NK-92 (cell line): ENCODE data around the gene TRIM31.
"Not testable (repeated sequence)": the region's sequence is repeated elsewhere in the genome, so short reads cannot be mapped to it uniquely, and the experiment has no call there.

Source experiments
- DNase-seq: peaks from one replicate; lab custom pipeline; 2025; ENCODE audit not compliant: unreplicated experiment; lab: John Stamatoyannopoulos, UW

The TRIM31 gene

DNA sequence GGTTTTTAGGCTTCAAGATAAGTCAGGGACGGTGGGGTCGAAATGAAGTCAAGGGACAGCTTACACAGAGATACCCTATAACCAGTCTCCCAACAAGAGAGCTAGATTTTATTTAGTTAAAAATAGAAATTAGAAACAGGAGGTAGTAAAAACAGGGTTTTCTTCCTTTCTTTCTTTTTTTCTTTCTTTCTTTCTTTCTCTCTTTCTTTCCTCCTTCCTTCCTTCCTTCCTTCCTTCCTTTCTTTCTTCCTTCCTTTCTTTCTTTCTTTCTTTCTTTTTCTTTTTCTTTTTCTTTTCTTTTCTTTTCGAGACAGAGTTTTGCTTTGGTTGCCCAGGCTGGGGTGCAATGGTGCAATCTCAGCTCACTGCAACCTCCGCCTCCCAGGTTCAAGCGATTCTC is 5.8 kb upstream of the TRIM31 start:
- DNase-seq = not testable (repeated sequence)

DNA sequence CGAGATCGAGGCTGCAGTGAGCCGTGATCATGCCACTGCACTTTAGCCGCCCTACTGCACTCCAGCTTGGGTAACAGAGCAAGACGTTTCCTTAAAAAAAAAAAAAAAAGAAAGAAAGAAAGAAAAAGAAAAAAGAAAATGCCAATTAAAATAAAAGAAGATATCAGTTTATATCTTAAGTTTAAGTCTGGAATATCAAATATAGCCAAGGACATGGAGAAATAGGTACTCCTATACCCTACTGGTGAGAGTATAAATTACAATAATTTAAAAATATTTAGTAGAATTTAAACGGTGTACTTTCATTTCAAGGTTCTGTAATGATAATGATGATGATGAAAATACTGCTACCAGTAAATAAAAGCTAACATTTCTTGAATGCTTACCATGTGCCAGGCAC is 3.8 kb upstream of the TRIM31 start:
- DNase-seq = no peak

GRCh38 chr6:30113841-30114240 is 951 bp upstream of the TRIM31 start:
- no peak for DNase-seq

DNA sequence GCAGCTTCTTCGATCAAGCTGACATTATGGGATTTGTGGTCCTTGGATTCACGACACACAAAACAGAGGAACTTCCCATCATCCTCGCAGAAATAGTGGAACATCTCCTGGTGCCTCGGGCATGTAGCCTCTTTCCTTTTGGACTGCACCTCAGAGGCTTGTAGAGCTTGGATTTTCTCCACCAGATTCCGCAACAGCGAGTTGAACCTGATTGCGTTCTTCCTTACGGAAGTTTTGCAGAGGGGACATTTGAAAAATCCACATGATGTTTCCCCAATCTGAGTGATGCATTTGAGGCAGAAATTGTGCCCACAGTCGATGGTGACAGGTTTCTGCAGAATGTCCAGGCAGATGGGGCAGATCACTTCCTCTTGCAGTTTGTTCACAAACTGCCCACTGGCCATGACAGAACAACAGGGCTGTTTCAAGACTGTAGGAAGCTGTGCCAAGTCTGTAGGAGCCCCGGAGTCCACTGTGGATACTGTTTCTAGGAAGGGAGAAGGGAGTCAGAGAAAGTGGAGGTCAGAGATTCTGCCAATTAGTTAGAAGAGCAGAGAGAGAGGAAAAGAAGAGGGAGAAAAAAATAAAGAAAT is 392 bp downstream of the TRIM31 start:
- DNase-seq = no peak

GRCh38 chr6:30111266-30111856 is 1.5 kb downstream of the TRIM31 start:
- DNase-seq = no peak

GRCh38 chr6:30104661-30105060 is 8.2 kb downstream of the TRIM31 start:
- DNase-seq = no peak

- no peak for DNase-seq
These were observed 9.1 kb downstream of the TRIM31 start for GRCh38 chr6:30103872-30104179.

GRCh38 chr6:30102970-30103871 is 9.7 kb downstream of the TRIM31 start:
- DNase-seq = no peak

DNA sequence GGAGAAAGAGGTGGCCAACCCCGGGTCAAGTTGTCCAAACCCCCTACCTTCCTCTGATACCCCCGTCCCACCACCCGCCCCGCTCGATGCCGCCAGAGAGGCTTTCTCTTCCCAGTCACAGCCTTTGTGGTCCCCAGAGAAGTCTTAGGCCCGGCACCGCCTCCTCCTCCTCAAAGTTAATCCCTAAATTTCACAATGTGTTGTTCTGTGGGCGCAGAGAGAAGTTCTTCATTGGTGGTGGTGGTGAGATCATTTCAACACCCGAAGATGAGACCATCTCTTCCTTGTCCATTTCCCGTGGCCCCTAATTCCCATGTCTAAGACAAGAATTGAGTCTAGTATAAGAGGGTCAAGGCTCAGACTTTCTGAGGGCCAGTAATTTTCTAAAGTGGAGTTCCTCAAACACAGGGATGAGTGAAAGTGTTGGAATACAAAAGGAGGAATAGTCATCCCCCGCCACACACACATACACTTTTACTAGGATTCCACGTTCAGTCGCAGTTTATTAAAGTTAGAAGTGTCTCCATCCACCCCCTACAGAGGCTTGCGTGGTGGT is 10.4 kb downstream of the TRIM31 start:
- no peak for DNase-seq

- DNase-seq = no peak
These were observed 11.2 kb downstream of the TRIM31 start for GRCh38 chr6:30101444-30102413.

- DNase-seq = no peak
These were observed 12.1 kb downstream of the TRIM31 start for GRCh38 chr6:30100585-30101443.

DNA sequence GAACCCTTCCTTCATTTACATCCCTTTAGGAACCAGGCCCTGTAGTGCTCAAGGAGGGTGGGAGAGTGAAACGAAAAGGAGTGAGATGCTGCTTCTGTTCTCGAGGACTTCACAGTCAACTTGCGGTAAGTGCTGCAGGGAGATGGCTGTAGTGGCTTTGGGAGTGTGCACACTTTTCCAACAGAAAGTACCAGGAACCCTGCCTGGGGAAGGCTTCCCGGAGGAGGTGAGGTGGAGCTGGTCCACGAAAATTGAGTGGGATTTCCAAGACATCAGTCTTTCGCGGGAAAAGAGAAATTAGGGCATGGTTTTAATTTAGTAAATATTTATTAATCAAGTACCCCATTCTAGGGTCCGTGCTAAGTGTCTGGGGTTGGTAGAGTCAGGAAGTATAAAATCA is 12.7 kb downstream of the TRIM31 start:
- DNase-seq = no peak

GRCh38 chr6:30097902-30098768 is 14.8 kb downstream of the TRIM31 start:
- DNase-seq = no peak

DNA sequence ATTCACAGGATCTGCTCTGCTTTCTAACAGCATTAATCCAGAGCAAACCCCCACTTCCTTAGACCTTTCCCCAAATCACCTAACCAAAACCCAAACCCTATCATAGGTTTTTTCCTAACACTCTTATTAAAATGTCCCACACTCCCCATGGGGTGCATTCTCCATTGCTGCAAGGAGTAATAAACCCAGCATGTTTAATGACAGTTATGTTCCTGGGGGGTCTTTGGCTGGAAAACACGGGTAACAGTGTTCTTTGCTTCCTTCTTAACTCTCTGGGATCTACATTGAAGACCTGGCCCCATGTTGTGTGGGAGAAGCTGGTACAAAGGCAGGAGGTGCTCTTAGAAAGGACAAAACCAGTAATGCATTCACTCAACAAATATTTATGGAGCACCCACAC is 16.1 kb downstream of the TRIM31 start:
- DNase-seq = no peak

DNA sequence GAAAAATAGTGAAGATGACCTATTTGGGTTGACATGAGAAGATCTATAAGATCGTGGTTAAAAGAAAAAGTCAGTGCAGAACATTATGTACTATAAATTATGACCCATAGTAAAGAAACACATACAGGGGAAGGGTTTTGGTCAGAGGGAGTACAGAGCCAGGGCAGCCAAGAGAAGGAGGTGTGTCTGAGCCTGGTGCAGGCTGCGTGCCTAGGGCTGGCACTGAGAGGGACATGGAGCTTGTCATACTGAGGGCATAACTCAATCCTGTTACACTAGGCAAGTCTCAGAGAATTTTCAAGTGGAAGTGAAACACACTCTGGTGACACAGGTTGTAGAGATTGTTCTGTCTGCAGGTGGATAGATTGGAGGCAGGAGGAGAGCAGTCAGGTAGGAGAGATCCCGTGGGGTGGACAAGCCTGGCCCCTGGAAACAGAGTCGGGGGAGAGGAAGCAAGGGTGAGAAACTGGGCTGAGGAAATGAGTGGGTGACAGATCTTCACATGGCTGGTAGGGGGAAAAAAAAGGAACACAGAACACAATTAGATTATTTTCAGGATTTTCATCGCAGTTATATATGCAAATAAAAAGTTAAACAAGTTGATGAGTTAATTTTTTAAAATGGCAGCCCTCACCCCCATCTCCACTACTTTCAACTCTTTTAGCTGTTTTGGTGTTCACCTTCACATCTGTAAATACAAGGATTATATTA is 18.8 kb downstream of the TRIM31 start:
- no peak for DNase-seq

DNA sequence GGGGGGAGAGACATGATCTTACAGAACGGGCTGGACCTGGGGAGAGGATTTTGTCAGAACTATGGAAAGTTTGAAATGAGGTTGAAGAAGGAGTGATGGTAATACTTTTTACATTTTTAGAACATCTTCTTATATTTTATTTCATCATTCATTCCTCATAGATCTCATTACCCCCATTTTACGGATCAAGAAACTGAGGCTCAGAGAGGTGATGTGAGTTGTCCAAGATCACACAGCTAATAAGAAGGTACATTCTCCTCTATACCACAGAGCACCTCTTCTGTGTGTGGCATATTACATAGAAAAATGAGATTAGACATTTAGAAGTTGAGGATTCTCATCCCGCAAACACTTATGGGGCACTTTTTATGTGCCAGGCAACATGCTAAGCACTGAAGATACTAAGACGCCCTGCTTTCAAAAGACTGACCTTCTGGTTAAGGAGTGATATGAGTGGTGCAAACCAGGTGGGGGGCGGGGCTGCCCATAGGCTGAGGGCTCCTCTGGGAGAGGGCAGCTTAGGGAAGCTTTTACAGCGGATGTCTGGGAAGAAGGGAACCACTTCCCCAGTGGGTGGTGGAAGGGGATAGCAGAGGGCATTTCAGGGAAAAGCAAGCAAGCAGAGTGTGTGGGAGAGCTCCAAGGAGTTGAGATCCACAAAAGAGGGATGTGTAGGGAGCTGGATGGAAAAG is 19.9 kb downstream of the TRIM31 start:
- no peak for DNase-seq

GRCh38 chr6:30091577-30092381 is 21.1 kb downstream of the TRIM31 start:
- DNase-seq = no peak
